ENCODE data around the gene FBXW7. TPM values are rescaled to one million over a fixed set of nuclear protein-coding genes. Genes with fewer than 3 reads are reported as not detected.
A peak's percentile ranks its signal among the peaks of the same experiment; 100 is the strongest.

FBXW7 gene
- total and polyA plus RNA-seq, 2 experiments from 2014 or later: 16.2 to 43.5 TPM

DNA sequence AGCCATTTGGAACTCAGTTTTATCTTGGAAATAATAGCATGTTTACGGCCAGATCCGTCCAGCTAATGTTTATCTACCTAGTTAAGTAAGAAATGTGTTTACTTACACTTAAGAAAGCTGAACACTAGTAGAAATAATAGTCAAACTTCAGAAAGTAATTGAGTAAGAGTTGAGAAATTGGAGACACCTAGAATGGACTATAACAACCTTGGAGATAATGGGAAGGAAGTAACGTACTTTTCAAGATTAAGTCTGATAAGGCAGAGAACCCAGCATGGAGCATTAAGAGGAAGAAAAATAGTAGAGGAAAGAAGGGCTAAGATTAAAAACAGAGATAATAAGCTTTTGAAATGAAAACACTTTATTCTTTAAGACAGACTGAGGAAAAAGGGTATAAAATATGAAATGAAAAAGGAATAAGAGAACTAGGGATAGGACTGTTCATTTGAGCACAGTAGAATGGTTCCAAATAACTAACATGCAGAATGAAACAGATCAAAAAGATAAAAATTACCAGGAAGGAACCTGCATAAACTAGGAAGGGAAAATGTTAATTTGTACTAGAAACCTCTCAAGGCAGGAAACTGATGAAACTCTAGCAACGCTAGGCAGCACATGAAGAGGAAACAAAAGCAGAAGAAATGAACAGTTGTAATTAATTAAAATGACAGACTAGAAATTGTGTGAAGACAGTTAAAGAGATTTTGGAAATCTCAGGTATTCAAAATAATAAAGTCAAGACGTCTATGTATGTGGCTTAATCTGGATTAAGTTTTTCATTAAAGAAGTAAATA, 71.7 kb downstream of the FBXW7 start:
- Histone ChIP-seq H2AFZ (no peak overlapping the region), H3K4me1 (ENCODE audit: insufficient read depth) (peaks cover 7% of the 10 kb centered on the region), H4K20me1 (ENCODE audit: insufficient read depth, poor library complexity, severe bottlenecking) (no peaks in the 10 kb centered on the region), H3K4me3 (no peak overlapping the region), H3K79me2 (peaks cover 66% of the 10 kb centered on the region), H3K36me3 (replicated peaks; ENCODE audit: insufficient read depth, low read depth) (no peaks in the 10 kb centered on the region), H3K9me2 (replicated peaks; ENCODE audit: insufficient read depth) (no peaks in the 10 kb centered on the region), H3K27ac (peak overlapping the region; percentile 1), H3K4me2 (peak overlapping the region; percentile 30), H3K9me3 (ENCODE audit: low read depth) (no peaks in the 10 kb centered on the region), H3K27me3 (no peaks in the 10 kb centered on the region)
- 55% methylated on average over 5 of the region's 5 CpGs for WGBS (ENCODE audit: low lambda C conversion rate, missing lambda C conversion rate)
- no peak for DNase-seq (ENCODE audit: low spot score)
- TF ChIP-seq EZH2 (IDR thresholded peaks at IDR 0.05; ENCODE audit: borderline replicate concordance) (no peak), EZH2phosphoT487 (IDR thresholded peaks at IDR 0.05; ENCODE audit: low read depth, severe bottlenecking, unreplicated experiment) (no peak)
- TF ChIP-seq, protein P1, sequence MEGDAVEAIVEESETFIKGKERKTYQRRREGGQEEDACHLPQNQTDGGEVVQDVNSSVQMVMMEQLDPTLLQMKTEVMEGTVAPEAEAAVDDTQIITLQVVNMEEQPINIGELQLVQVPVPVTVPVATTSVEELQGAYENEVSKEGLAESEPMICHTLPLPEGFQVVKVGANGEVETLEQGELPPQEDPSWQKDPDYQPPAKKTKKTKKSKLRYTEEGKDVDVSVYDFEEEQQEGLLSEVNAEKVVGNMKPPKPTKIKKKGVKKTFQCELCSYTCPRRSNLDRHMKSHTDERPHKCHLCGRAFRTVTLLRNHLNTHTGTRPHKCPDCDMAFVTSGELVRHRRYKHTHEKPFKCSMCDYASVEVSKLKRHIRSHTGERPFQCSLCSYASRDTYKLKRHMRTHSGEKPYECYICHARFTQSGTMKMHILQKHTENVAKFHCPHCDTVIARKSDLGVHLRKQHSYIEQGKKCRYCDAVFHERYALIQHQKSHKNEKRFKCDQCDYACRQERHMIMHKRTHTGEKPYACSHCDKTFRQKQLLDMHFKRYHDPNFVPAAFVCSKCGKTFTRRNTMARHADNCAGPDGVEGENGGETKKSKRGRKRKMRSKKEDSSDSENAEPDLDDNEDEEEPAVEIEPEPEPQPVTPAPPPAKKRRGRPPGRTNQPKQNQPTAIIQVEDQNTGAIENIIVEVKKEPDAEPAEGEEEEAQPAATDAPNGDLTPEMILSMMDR (IDR thresholded peaks at IDR 0.05; ENCODE audit: poor library complexity): no peak

DNA sequence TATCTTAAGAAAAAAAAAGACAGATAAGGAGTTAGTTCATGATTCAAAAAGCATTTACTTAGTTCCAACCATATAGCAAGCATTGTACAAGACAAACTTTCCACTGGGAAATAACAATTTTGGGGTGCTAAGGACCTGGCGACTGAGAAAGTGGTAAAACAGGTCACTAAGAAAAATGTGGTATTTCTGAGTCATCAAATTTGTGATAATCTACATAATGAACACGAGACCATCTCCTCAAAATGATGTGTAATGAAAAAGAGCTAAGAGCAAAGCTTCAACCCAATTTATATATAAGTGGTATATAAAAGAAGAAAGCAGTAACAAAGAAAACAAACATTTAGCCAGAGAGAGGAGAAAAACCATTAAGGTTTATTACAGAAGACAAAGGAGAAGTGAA, 72.3 kb downstream of the FBXW7 start:
- Histone ChIP-seq H3K36me3 (replicated peaks; ENCODE audit: insufficient read depth, low read depth) (no peaks in the 10 kb centered on the region), H2AFZ (no peak overlapping the region), H3K4me3 (no peak overlapping the region), H3K27me3 (no peaks in the 10 kb centered on the region), H4K20me1 (ENCODE audit: insufficient read depth, poor library complexity, severe bottlenecking) (no peaks in the 10 kb centered on the region), H3K79me2 (peaks cover 67% of the 10 kb centered on the region), H3K9me3 (ENCODE audit: low read depth) (no peaks in the 10 kb centered on the region), H3K9me2 (replicated peaks; ENCODE audit: insufficient read depth) (no peaks in the 10 kb centered on the region), H3K27ac (peak overlapping the region; percentile 1), H3K4me2 (peak overlapping the region; percentile 30), H3K4me1 (ENCODE audit: insufficient read depth) (peaks cover 7% of the 10 kb centered on the region)
- no peak for DNase-seq (ENCODE audit: low spot score)
- TF ChIP-seq EZH2phosphoT487 (IDR thresholded peaks at IDR 0.05; ENCODE audit: low read depth, severe bottlenecking, unreplicated experiment): no peak
- TF ChIP-seq, protein P1 (IDR thresholded peaks at IDR 0.05; ENCODE audit: poor library complexity): no peak
- no peak for TF ChIP-seq EZH2 (IDR thresholded peaks at IDR 0.05; ENCODE audit: borderline replicate concordance)
- 71% methylated on average over 2 of the region's 2 CpGs for WGBS (ENCODE audit: low lambda C conversion rate, missing lambda C conversion rate)

DNA sequence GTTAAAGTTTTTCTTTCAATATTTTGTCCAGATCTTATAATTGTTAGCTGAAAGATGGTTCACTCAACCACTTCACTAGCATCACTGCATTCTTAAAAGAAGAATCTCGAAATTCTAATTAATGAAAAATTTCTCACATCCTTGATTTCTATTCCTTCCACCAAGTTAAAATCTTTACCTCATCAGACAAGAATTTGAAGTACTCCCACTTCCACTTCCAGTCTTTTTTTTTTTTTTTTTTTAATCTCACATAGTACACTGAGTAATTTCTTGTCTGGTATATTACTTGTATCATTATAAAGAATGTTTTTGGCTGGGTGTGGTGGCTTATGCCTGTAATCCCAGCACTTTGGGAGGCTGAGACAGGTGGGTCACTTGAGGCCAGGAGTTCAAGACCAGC, 73.2 kb downstream of the FBXW7 start:
- Histone ChIP-seq H3K27me3 (no peaks in the 10 kb centered on the region), H3K79me2 (peaks cover 75% of the 10 kb centered on the region), H3K4me2 (no peak overlapping the region), H3K27ac (no peak overlapping the region), H3K9me3 (ENCODE audit: low read depth) (no peaks in the 10 kb centered on the region), H3K4me3 (no peak overlapping the region), H3K9me2 (replicated peaks; ENCODE audit: insufficient read depth) (no peaks in the 10 kb centered on the region), H4K20me1 (ENCODE audit: insufficient read depth, poor library complexity, severe bottlenecking) (no peaks in the 10 kb centered on the region), H3K4me1 (ENCODE audit: insufficient read depth) (peaks cover 7% of the 10 kb centered on the region), H2AFZ (no peak overlapping the region), H3K36me3 (replicated peaks; ENCODE audit: insufficient read depth, low read depth) (no peaks in the 10 kb centered on the region)
- WGBS (ENCODE audit: low lambda C conversion rate, missing lambda C conversion rate): 94% methylated on average over 1 of the region's 1 CpG
- TF ChIP-seq, protein P1 (IDR thresholded peaks at IDR 0.05; ENCODE audit: poor library complexity): no peak
- TF ChIP-seq EZH2phosphoT487 (IDR thresholded peaks at IDR 0.05; ENCODE audit: low read depth, severe bottlenecking, unreplicated experiment) (no peak), EZH2 (IDR thresholded peaks at IDR 0.05; ENCODE audit: borderline replicate concordance) (no peak)
- DNase-seq (ENCODE audit: low spot score): no peak

All from hepatocyte (in vitro differentiated cells).